Ovary (tissue), 3 donors: Measurements from ENCODE around the gene LTO1.

Experiments used
- CTCF ChIP-seq, 3 donors: fragments of 450-650 bp in 2 of 3; fragments of 200-600 bp in 1 of 3; IDR thresholded peaks; one replicate each; pipeline versions ENCODE4 v1.5.1 to v1.8.0; 2016 to 2022; ENCODE audit warnings: antibody characterized with exemption in 3 of 3, mild to moderate bottlenecking in 1 of 3
- EP300 ChIP-seq: sonication (generic); formaldehyde crosslinking; IDR thresholded peaks from one replicate; pipeline ENCODE4 v1.6.1; 2017; ENCODE audit warnings: antibody characterized with exemption
- donor health status: DM: no; HTN: no; CAD: no.

GRCh38 chr11:69684651-69685050 lies 9.5 kb upstream of the LTO1 start:
- TF ChIP-seq CTCF (IDR thresholded peaks at IDR 0.05) (no peak), EP300 (no peak)
